HG03060 (cell line): ENCODE measurements around the gene LRCOL1.

Experiments
- ATAC-seq: cut with Tn5 transposase; IDR thresholded peaks from one replicate; pipeline ENCODE4 v1.9.1; 2021; ENCODE audit warnings: low read depth, moderate number of reproducible peaks; ENCODE audit not compliant: unreplicated experiment

LRCOL1 gene

GRCh38 chr12:132570635-132571034 lies 39.7 kb downstream of the LRCOL1 start:
- no peak for ATAC-seq

DNA sequence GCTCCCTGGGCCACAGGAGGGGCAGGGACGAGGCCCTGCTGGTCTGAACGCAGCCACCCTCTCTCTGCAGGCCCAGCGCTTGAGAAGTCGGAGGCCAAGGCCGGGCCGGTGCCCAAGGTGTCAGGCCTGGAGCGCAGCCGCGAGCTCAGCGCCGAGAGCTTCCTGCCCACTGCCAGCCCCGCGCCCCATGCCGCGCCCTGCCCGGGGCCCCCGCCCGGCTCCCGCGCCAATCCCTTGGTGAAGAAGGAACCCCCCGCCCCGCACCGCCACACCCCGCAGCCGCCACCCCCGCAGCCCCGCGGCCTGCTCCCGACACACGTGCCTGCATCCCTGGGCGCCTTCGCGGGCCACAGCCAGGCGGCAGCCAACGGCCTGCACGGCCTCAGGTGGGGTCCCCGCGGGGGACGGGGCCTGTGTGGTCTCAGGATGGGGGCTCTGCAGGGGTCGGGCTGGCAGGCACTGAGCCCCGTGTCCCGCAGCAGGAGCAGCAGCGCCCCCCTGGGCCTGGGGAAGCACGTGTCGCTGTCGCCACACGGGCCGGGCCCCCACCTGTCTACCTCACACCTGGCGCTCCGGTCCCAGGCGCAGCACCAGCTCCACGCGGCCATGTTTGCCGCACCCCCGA lies 40.4 kb downstream of the LRCOL1 start:
- ATAC-seq = no peak

DNA sequence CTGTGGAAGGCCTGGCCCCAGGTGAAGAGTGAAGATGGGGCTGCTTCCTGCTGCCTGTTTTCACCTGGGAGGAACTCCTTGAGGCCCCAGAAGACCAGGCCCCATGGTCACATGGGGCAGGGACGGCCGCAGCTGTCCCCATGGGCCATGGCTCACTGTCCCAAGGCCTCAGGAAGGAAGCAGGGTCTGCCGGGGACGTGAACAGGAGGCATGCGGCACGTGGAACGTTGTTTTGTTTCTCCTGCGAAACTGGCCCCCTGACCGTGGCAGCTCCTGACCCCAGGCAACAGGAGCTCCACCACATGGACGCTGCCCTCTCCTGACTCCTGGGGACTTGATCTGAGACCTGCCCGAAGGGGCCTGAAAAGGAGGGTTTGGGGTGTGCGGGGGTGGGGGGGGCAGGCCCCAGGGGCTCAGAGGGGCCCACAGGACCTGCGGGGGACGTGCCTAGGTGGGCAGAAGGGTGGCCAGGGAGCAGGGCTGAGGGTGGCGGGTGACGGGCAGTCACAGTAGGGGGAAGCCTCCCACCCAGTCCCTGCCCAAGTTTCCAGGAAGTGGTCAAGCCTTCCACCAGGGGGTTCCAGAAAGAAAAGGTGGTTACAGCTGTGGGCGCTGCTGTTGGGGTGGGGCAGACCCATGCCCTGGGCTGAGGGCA lies 41.4 kb downstream of the LRCOL1 start:
- ATAC-seq = no peak

GRCh38 chr12:132568301-132568700 lies 42.1 kb downstream of the LRCOL1 start:
- ATAC-seq = no peak

DNA sequence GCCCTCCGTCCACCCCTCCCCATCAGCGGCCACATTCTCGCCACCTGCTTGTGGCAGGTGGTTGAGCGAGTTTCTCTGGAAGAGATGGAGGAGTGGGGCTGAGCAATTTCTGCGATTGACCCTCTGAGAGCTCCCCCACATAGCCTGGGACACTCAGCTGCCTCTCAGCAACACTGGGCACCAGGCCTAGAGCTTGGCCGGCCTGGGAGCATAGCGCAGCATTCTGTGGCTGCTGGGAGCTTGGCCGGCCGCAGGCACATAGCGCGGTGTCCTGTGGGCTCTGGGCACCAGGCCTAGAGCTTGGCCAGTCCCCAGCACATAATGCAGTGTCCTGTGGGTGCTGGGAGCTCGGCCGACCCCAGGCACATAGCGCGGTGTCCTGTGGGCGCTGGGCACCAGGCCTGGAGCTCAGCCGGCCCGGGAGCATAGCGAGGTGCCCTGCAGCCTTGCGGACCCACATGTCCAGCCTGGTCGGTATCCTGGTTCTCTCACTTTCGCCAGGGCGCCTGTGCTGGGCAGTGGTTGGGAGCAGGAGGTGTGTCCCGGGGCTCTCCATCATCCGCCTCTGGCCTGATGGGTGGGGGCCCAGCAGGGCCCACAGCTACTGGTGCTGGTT lies 43.8 kb downstream of the LRCOL1 start:
- no peak for ATAC-seq

GRCh38 chr12:132565365-132565764 lies 45.0 kb downstream of the LRCOL1 start:
- ATAC-seq = no peak

DNA sequence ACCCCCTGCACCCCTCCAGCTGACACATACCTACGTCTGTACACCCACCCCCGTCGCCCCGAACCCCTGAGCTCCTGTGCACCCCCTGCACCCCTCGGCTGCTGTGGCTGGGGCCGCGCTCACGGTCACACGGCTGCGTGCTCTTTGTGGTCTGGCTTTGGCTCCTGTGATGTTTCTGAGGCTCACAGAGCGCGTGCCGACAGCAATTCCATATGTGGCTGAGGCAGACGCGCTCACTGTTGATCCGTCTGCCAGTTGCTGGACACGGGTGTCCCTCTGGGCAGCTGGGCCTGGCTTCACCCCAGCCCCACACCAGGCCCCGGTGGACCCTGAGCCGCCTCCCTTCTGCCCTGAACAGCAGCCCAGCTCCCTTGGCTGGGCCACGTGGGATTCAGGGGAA lies 46.5 kb downstream of the LRCOL1 start:
- ATAC-seq = no peak

- ATAC-seq = no peak
These were observed 47.8 kb downstream of the LRCOL1 start for GRCh38 chr12:132562489-132563021.

DNA sequence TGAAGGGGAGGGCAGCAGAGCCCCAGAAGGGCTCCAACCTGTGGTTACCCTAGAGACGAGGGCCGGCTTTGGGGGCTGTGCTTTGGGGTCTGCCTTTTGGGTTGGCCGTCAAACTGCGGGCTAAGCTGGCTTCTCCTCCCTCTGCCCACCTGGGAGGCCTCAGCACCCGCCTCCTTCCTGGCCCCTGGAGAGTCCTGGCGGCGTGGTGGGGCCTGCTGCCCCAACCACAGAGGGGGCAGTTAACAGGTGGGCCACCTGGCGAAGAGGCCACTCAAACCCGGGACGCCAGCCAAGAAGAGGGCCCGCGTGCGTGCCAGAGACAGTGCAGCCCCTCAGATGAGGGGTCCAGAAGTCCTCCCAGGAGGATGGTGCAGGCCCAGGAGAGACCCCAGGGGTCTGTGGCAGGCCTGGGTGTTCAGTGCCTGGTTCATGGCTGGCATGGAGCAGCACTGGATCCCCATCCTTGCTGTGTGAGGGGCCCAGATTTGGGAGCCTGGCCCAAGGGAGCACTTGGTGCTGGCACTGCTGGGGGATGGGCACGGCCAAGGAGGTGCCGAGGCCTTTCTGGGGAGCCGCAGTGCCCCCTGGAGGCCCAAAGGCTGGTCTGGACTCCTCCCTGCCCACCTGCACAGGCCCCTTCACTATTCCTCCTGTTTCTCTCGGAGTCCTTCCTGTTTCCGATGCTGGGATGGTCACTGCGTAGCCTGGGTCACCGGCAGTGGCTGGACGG lies 48.8 kb downstream of the LRCOL1 start:
- ATAC-seq = no peak

DNA sequence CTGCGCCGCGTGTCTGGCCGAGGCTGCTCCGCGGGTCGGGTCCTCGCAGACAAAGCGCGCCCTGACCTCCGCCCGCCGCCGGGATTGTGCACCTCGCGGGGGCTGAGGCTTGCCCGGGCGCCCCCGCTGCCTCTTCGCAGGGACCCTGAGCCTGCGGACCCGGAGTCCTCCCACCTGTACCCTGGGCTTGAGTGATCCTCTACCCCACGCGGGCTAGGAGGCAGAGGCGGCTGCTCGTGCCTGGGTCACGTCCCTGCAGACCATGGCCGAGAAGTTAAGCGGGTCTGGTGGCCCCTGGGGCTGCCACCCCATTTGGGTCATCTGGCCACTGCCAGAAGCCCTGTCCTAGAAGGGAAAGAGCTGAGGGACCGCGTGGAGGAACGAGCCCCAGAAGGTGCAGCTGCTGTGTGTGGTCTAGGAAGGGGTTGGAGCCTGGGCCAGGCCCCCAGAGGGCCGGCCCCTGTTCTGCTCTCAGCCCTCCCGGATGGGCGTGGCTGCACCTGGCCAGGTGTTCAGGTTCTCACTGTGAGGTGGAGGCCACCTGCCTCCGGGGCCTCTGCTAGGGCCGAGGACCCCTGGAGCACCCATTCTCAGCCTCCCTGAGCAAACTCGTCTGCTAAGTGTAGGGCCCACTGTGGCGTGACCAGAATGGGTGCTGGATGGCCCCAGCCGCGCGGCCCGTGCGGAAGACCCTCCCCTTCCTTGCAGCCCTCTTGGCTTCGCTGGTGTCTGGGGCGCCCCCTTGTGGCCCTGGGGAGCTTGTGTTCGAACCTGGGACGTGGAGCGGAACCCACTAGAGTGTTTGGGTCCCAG lies 49.6 kb downstream of the LRCOL1 start:
- no peak for ATAC-seq

DNA sequence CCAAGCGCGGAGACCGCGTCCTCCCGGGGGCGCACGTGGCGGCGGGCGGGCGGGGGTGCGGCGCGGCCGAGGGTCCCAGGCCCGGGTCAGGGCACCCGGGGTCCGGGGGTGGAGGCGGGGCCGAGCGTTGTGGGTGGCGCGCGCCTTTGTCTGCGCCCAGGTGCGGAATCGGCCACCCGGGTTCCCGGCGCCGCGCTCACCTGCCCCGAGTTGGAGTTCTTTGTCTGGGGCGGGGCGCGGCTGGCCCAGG lies 50.1 kb downstream of the LRCOL1 start:
- no peak for ATAC-seq

- no peak for ATAC-seq
These were observed 50.6 kb downstream of the LRCOL1 start for GRCh38 chr12:132559652-132560363.

DNA sequence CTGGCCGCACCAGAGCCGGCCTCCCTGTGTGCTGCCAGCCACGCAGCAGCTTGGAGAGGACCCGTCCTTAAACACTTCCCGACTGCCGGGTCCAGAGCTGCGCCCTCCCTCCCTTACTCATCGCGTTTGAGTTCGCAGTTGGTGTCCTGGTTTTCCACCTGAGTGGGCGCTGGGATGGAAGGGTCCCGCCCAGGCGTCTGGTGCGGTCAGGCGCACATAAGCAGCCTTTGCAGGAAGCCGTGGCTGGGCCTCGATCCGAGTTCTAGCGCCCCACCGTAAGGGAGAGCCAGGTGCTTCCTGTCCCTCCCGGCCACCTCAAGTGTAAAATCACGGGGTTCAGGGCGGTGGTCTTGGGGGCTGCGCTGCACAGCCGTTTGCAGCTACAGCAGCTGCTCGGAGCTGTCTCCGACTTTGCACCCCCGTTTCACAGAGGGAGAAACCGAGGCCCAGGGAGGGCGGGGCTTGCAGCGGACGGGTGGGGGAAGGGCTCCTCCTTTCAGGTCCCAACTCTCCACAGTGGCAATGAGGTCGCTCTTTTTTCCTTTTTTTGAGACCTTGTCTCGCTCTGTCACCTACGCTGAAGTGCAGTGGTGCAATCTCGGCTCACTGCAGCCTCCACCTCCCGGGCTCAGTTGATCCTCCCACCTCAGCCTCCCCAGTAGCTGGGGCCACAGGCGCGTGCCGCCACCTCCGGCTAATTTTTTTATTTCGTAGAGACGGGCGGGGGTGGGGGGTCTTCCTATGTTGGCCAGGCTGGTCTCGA lies 51.3 kb downstream of the LRCOL1 start:
- ATAC-seq = no peak

DNA sequence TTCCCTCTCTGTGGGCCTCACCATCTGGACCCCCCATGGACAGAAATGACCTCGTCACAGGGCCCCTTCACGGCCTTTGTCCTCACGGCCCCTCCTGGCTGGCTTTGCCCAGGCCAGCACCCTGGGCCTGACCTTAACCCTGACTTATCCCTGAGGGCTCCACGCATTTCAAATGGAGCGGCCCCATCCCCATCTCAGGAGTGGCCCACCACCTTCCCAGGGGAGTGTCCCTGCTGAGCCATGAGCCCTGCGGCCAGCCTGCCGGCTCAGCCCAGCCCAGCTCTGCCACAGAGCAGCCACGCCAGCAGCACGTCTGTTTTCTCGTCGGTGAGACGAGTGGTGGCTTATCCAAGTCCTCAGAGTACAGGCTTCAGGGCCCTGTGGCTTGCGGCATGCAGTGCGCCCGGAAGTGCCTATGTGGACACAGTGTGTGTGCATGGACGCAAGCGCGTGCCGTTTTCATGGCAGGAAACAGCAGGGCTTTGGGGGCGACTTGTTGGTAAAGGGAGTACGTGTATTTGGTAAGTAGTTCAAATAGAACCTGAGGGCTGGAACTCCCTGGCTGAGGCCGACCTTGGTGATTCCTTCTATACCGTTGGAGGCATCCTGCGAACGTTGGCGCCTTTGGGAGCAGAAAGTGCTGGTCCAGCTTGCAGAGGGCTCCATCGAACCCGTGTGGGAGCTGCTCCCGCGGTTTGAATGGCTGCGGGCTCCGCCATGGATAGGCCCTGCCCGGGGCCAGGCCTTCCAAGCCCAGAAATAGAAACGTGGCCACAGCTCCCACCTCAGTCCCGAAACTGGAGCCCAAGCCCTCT lies 52.1 kb downstream of the LRCOL1 start:
- no peak for ATAC-seq

- no peak for ATAC-seq
These were observed 52.9 kb downstream of the LRCOL1 start for GRCh38 chr12:132557291-132558015.

- no peak for ATAC-seq
These were observed 53.6 kb downstream of the LRCOL1 start for GRCh38 chr12:132556801-132557200.

DNA sequence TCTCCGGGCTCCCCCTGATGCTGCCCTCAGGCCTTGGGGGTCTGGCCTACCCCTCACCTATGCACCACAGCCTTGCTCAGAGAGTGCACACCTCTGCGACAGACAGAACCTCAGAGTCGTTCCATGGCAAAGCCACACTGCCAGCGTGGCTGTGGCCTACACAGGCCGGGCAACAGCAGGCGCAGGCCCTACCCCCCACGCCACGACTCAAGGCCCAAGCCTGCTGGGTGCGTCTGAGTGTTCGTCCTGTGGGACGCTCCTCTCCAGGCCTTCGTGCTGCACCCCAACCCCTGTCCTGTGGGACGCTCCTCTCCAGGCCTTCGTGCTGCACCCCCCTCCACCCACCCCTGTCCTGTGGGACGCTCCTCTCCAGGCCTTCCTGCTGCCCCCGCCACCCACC lies 54.2 kb downstream of the LRCOL1 start:
- no peak for ATAC-seq

GRCh38 chr12:132555686-132556085 lies 54.7 kb downstream of the LRCOL1 start:
- no peak for ATAC-seq
